NCI-H524 treated with DMSO at 0.1 percent for 48 hours (cell line): ENCODE measurements around the gene KDM4C.

Experiments used
- DNase-seq: peaks from one replicate; lab custom pipeline; 2025; lab: John Stamatoyannopoulos, UW

KDM4C gene

GRCh38 chr9:6869081-6869948, 111.5 kb downstream of the KDM4C start:
- DNase-seq = no peak

DNA sequence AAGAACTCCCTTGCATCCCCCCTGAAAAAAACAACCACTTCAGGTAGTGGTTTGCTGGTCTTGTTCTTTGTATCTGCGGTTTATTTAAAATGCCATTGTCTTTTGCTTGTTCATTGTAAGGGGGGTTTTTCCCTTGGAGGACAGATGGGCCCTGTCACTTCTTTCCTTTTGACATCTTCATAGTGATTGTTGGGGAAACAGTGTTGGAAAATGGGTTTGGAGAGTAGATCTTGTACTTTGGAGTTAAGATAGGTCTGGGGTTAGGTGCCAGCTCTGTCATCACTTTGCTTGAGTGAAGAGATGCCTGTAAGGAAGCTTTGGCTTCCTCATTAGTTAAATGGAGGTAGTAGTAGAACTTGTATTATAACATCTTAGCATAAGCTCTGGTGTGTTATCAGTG, 112.4 kb downstream of the KDM4C start:
- no peak for DNase-seq

DNA sequence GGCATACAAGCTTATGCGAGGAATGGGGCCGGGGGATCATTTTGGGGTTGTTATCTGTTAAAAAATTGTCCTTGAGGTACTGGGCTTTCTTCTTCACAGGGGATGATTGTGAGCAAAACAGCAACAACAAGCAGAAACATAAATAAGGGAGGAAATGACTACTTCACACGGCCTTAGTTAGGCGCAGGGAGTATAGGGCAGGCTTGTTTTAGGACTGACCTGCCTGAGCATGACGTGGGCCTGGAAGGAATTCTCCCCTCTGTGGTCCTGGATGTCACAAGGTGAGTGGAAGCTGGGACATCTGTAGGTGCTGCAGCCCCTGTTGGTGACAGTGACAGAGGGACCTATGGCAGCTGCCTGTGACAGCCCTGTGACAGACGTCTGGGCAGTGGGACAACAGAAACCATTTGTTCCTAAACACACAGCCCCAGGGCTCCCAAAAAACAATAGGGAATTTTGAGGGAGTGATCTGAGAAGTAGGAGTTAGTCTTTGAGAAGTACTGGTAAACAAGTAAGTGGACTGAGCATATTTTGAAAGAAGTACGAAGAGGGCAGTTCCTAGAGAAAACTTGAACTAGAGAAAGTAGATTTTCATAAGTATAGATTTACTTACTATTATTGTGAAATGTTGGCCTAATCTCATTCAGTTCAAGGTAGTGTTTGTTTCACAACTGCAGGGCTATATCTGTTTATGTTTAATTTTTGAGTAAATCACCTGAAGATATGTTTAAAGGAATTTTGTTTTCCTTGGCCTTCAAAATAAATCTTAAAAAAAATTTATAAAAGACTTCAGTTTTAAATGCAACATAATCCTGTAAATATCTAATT, 113.1 kb downstream of the KDM4C start:
- no peak for DNase-seq

GRCh38 chr9:6873857-6874256, 116.1 kb downstream of the KDM4C start:
- DNase-seq = no peak

DNA sequence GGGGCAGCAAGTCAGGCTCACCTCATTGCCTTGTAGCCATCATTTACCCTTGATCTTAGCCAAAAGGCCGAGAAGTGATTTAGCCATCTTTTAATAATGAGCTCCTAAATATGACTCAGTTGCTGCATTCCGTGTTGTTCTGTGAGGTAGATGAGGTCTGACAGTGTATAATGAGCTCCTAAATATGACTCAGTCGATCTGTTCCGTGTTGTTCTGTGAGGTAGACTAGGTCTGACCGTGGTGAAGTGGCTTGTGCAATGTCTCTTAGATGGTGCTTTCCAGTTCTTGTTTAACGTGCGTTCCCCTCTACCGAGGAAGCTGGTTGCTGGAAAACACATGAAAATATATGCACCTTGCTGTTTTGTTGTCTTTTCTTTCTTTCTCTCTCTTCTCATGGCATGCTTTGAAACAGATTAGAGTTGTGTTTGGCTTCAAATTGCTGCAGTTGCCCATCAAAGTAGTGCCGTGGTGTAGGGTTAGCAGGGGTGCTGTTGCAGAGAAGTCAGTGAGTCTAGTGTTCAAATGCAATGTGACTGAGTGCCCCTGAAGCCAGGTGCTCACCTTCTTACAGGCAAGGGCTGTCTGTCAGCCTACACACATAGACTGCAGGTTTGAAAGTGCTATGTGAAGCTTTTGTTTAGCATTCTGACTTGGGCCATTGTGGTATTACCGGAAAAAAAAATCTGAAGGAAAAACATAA, 118.6 kb downstream of the KDM4C start:
- DNase-seq = no peak

GRCh38 chr9:6877671-6878161, 119.9 kb downstream of the KDM4C start:
- no peak for DNase-seq

DNA sequence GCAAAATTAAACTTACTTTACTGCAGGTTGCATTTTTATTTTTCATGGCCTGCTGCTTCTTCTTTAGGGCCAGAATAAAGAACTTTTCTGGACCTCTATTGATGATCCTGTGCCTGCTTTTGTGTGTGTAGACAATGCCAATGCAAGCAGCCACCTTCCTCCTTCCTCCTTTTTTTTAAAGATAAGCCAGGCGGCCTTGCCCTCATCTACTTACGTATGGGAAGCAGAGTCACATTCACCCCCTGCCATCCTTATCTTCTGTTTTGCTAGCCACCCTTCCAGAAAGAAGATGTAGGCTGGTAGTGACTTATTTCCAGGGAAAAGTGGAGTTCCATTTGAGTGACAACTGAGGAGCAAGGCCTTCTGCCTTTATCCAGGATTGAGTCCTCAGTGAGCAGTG, 122.9 kb downstream of the KDM4C start:
- no peak for DNase-seq

DNA sequence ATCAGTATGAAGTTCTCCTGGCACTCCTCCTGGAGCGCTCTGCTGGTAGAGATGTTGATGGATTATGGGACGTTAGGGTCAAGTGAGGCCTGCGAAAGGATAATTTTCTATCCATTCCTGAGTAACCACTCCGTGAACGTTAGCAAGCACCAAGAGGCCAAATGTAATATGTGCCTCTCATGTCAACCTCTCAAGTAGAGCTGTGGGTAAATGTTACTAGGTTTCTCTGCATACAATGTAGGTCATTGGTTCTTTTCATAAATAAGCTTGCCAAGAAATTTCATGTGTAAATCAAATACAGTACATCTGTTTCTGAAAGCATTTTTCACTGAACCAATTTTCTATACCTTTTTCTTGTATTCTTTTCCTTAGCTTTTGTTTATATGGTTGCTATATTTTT, 126.3 kb downstream of the KDM4C start:
- DNase-seq = no peak

- DNase-seq = no peak
Observed at GRCh38 chr9:6884990-6885389, 127.2 kb downstream of the KDM4C start.

DNA sequence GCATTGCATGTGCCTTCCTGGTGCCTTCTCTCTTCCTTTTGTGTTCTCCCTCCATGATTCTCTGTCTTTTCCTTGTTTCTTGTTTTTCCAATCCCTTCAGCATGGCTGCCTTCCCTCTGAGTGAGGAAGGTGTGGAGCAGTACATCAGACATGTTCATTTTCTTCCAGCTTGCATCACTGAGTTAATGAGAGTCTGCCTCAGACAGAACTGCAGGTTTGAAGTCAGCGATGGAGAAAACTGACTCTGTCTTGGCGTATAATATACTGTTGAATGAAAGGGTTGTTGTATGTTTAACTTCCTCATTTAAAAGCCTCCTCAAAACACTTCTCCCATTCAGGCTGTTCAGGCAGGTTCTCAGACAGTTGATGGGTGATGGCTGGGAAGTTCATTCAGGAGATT, 129.3 kb downstream of the KDM4C start:
- no peak for DNase-seq

- no peak for DNase-seq
Observed at GRCh38 chr9:6889868-6890267, 132.1 kb downstream of the KDM4C start.

DNA sequence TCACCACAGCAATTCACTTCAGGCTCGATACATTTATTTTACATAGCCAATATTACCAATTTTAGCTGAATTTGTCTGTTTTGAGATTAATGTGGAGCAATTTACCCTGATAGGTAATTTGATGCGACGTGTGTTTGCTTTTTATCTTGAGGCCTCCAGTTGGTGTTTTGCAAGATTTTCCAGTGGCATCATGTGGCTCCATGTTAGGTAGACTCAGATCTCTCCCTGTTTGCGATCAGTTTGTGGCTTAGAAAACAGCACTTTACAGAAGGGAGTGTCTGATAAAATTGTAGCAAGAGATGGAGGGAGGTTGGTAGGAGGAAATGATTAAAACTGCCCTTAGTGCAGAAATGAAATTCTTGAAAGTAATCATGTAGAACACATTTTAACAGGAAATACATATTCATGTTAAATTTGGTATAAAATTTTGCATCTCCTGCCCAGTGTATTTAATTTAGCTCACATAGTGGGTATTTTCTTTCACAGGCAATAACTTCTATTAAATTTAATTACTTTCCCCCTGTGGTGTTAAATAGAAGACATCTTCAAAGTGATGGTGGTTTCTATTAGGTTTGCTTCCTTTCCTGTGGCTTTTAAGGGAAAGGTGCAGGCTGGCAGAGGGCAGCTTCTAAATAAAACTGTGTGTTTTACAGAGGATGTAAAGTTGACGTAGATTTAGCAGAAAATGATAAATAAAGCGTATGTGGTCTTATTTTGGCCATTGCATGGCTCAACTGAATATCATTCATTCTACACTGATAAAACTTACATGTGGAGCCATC, 135.8 kb downstream of the KDM4C start:
- no peak for DNase-seq

GRCh38 chr9:6894135-6894534, 136.4 kb downstream of the KDM4C start:
- no peak for DNase-seq

GRCh38 chr9:6895754-6896153, 138.0 kb downstream of the KDM4C start:
- DNase-seq = no peak

DNA sequence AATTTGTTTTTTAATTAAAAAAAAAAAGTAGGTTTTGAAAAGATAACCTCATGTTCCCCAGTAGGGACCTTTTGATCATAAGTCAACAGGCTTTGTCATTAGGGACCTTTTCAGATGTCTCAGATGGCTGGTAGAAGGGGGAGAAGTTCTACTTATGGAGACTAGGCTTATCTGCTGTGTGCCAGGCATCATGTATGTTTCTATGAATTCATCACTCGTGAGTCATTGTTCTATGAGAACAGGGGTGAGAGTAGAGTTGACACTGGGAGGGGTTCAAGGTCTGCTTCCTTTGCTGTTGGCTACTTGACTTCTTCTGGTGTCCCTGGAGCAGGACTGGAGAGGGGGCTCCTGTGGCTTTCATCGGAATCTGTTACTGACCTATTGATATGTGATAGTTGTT, 138.8 kb downstream of the KDM4C start:
- no peak for DNase-seq

- no peak for DNase-seq
Observed at GRCh38 chr9:6897207-6897822, 139.5 kb downstream of the KDM4C start.

DNA sequence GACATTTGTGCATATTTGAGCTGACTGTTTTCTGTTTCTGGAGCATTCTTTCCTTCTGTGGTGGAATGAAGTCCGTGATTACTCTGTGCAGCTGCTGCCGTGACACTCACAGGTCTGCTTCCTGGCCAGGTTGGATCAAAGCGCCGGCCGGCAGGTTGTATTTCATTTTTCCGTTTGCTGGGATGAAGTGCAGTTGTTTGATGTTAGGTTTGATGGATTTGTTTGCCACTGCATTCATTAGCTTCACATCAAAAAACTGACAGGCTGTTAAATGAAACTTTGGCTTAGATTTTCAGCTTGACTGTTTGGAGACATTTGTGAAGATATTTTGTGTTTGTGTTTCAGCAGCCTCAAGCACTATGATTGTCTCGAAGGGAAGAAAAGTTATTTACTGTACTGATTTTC, 140.1 kb downstream of the KDM4C start:
- no peak for DNase-seq

DNA sequence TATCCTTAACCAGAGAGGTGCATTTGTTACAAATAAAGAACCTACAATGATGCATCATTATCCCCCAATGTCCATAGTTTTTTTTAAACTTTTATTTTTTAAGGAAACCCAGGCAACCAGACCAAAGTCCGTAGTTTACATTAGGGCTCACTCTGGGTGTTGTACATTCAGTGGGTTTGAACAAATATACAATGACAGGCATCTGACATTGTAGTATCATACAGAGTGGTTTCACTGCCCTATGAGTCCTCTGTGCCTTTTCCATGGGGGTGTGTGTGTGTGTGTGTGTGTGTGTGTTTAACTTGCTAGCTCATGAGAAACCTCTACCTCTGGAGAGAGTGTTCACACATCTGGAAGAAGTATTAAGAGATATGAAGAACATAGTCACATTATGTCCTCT, 141.5 kb downstream of the KDM4C start:
- no peak for DNase-seq

- no peak for DNase-seq
Observed at GRCh38 chr9:6900440-6900883, 142.7 kb downstream of the KDM4C start.

DNA sequence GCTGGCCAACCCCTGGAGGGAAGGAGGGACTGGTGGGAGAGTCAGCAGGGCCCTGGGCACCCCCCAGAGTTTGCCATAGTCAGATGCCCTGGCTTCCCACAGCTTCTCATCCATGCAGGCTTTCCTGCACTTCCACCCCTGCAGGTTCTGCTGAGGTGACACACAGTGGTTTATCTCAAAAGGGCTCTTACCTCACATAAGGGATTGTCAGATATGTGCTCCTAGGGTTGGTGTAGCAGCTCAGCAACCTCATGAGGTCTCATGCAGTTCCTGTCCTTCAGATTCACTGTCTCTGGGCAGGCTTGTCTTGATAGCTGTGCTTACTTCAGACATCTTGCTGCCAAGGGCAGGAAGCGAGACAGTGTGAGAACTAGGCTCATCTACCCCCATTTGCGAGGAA, 143.4 kb downstream of the KDM4C start:
- DNase-seq = no peak

GRCh38 chr9:6902423-6902822, 144.7 kb downstream of the KDM4C start:
- no peak for DNase-seq
